ENCODE data around the gene MDC1.

The MDC1 gene

GRCh38 chr6:30712441-30712945 is 4.6 kb downstream of the MDC1 start:
- no peaks in the 10 kb centered on the region for H3K9me3 Mint-ChIP-seq
- peaks cover 25% of the 10 kb centered on the region for H3K4me1 Mint-ChIP-seq
- no peak for TF ChIP-seq CTCF (IDR thresholded peaks at IDR 0.05)
- H3K4me3 Mint-ChIP-seq = no peak overlapping the region
- peaks cover 3% of the 10 kb centered on the region for H3K27me3 Mint-ChIP-seq (ENCODE audit: low read depth, poor library complexity)
- DNase-seq = no peak
- no peak overlapping the region for H3K27ac Mint-ChIP-seq
- peaks cover 73% of the 10 kb centered on the region for H3K36me3 Mint-ChIP-seq (ENCODE audit: low read depth)

- Mint-ChIP-seq H3K27ac (peak overlapping the region; percentile 73), H3K4me1 (peaks cover 19% of the 10 kb centered on the region), H3K9me3 (no peaks in the 10 kb centered on the region), H3K36me3 (ENCODE audit: low read depth) (peaks cover 80% of the 10 kb centered on the region), H3K4me3 (no peak overlapping the region), H3K27me3 (ENCODE audit: low read depth, poor library complexity) (peaks cover 3% of the 10 kb centered on the region)
- DNase-seq = no peak
- no peak for TF ChIP-seq CTCF (IDR thresholded peaks at IDR 0.05)
These were observed 5.2 kb downstream of the MDC1 start for GRCh38 chr6:30711758-30712380.

- Mint-ChIP-seq H3K36me3 (ENCODE audit: low read depth) (peaks cover 80% of the 10 kb centered on the region), H3K27me3 (ENCODE audit: low read depth, poor library complexity) (peaks cover 3% of the 10 kb centered on the region), H3K9me3 (no peaks in the 10 kb centered on the region), H3K4me3 (no peak overlapping the region), H3K4me1 (peaks cover 5% of the 10 kb centered on the region), H3K27ac (no peak overlapping the region)
- TF ChIP-seq CTCF (IDR thresholded peaks at IDR 0.05) = no peak
- no peak for DNase-seq
These were observed 7.8 kb downstream of the MDC1 start for GRCh38 chr6:30709101-30709868.

GRCh38 chr6:30707281-30707850 is 9.7 kb downstream of the MDC1 start:
- Mint-ChIP-seq H3K9me3 (no peaks in the 10 kb centered on the region), H3K36me3 (ENCODE audit: low read depth) (peaks cover 82% of the 10 kb centered on the region), H3K27me3 (ENCODE audit: low read depth, poor library complexity) (peaks cover 3% of the 10 kb centered on the region), H3K4me3 (no peak overlapping the region), H3K4me1 (peaks cover 5% of the 10 kb centered on the region), H3K27ac (peak overlapping the region; percentile 95)
- DNase-seq = no peak
- no peak for TF ChIP-seq CTCF (IDR thresholded peaks at IDR 0.05)

- Mint-ChIP-seq H3K27ac (peak overlapping the region; percentile 44), H3K4me1 (peaks cover 5% of the 10 kb centered on the region), H3K36me3 (ENCODE audit: low read depth) (peaks cover 75% of the 10 kb centered on the region), H3K27me3 (ENCODE audit: low read depth, poor library complexity) (no peaks in the 10 kb centered on the region), H3K4me3 (no peak overlapping the region), H3K9me3 (no peaks in the 10 kb centered on the region)
- no peak for TF ChIP-seq CTCF (IDR thresholded peaks at IDR 0.05)
- no peak for DNase-seq
These were observed 11.5 kb downstream of the MDC1 start for GRCh38 chr6:30705620-30706019.

Data from nephron progenitor cell (in vitro differentiated cells).